H9 (cell line): Measurements from ENCODE around the gene TP73. TPM values are rescaled to one million over a fixed set of nuclear protein-coding genes. Genes with fewer than 3 reads are reported as not detected.
A peak's percentile ranks its signal among the peaks of the same experiment; 100 is the strongest.

Experiments
- DNase-seq: peaks from one replicate; pipeline ENCODE4 v3.0.0-alpha.2; 2017
- H2AFZ ChIP-seq: one replicate; pipeline ENCODE4 v1.6.1; 2013; ENCODE audit warnings: mild to moderate bottlenecking, low read length, control low read depth, moderate library complexity
- H2AK5ac ChIP-seq: 2 replicates; pipeline ENCODE4 v1.6.1; 2013; ENCODE audit warnings: low read length, control low read depth, mixed read lengths; ENCODE audit not compliant: insufficient read length
- H2BK120ac ChIP-seq: one replicate; pipeline ENCODE4 v1.6.1; 2013; ENCODE audit warnings: low read depth, mild to moderate bottlenecking, low read length, control low read depth, inconsistent platforms; ENCODE audit not compliant: poor library complexity, severe bottlenecking
- H2BK12ac ChIP-seq: 2 replicates; pipeline ENCODE4 v1.6.1; 2013; ENCODE audit warnings: low read length, control low read depth, mixed read lengths, low read depth; ENCODE audit not compliant: insufficient read length
- H2BK15ac ChIP-seq: 2 replicates; pipeline ENCODE4 v1.6.1; 2013; ENCODE audit warnings: low read depth, low read length, control low read depth
- H2BK20ac ChIP-seq: one replicate; pipeline ENCODE4 v1.6.1; 2013; ENCODE audit warnings: low read depth, mild to moderate bottlenecking, low read length, control low read depth, inconsistent platforms; ENCODE audit not compliant: poor library complexity, severe bottlenecking
- H2BK5ac ChIP-seq: 2 replicates; pipeline ENCODE4 v1.6.1; 2013; ENCODE audit warnings: low read length, control low read depth, mixed read lengths; ENCODE audit not compliant: insufficient read length
- H3K14ac ChIP-seq: 2 replicates; pipeline ENCODE4 v1.6.1; 2013; ENCODE audit warnings: low read length, control low read depth; ENCODE audit not compliant: insufficient read depth
- H3K18ac ChIP-seq: 2 replicates; pipeline ENCODE4 v1.6.1; 2013; ENCODE audit warnings: low read depth, mild to moderate bottlenecking, mixed read lengths, low read length, control low read depth; ENCODE audit not compliant: insufficient read length
- H3K23ac ChIP-seq: 2 replicates; pipeline ENCODE4 v1.6.1; 2013; ENCODE audit warnings: low read length, control low read depth, mixed read lengths, low read depth; ENCODE audit not compliant: insufficient read length
- H3K23me2 ChIP-seq: 2 replicates; pipeline ENCODE4 v1.6.1; 2013; ENCODE audit warnings: low read depth, mild to moderate bottlenecking, mixed read lengths, low read length, control low read depth; ENCODE audit not compliant: insufficient read length, poor library complexity, severe bottlenecking
- H3K27ac ChIP-seq: 2 replicates; pipeline ENCODE4 v1.5.1; 2013; ENCODE audit warnings: low read length, control low read depth, mixed read lengths, low read depth; ENCODE audit not compliant: insufficient read length
- H3K27me3 ChIP-seq: 2 replicates; pipeline ENCODE4 v1.6.1; 2013; ENCODE audit warnings: low read length, control low read depth, inconsistent platforms; ENCODE audit not compliant: insufficient read depth
- H3K4ac ChIP-seq: 2 replicates; pipeline ENCODE4 v1.6.1; 2013; ENCODE audit warnings: low read depth, mild to moderate bottlenecking, control low read depth, inconsistent platforms, low read length, moderate library complexity
- H3K4me1 ChIP-seq: 2 replicates; pipeline ENCODE4 v1.6.1; 2013; ENCODE audit warnings: low read length, control low read depth, inconsistent platforms; ENCODE audit not compliant: insufficient read depth
- H3K4me2 ChIP-seq: 2 replicates; pipeline ENCODE4 v1.6.1; 2013; ENCODE audit warnings: low read length, control low read depth, mixed read lengths; ENCODE audit not compliant: insufficient read length, insufficient read depth
- H3K56ac ChIP-seq: 2 replicates; pipeline ENCODE4 v1.6.1; 2013; ENCODE audit warnings: low read depth, mild to moderate bottlenecking, mixed read lengths, low read length, control low read depth; ENCODE audit not compliant: insufficient read length
- H3K79me1 ChIP-seq: 2 replicates; pipeline ENCODE4 v1.6.1; 2013; ENCODE audit warnings: low read depth, mild to moderate bottlenecking, moderate library complexity, low read length, control low read depth, inconsistent platforms; ENCODE audit not compliant: insufficient read depth, poor library complexity, severe bottlenecking
- H3K79me2 ChIP-seq: 2 replicates; pipeline ENCODE4 v1.6.1; 2013; ENCODE audit warnings: low read length, control low read depth, inconsistent platforms; ENCODE audit not compliant: insufficient read depth
- H3K9ac ChIP-seq: 2 replicates; pipeline ENCODE4 v1.6.1; 2013; ENCODE audit warnings: low read length, control low read depth, mixed read lengths; ENCODE audit not compliant: insufficient read length; ENCODE audit errors: extremely low read depth
- H3K9me3 ChIP-seq: one replicate; pipeline ENCODE4 v1.6.1; 2013; ENCODE audit warnings: low read depth, low read length, inconsistent platforms; ENCODE audit not compliant: control insufficient read depth
- H3T11ph ChIP-seq: one replicate; pipeline ENCODE4 v1.6.1; 2013; ENCODE audit warnings: mild to moderate bottlenecking, low read length, control low read depth, inconsistent platforms
- H4K20me1 ChIP-seq: one replicate; pipeline ENCODE4 v1.6.1; 2013; ENCODE audit not compliant: control insufficient read depth, insufficient read length, insufficient read depth
- H4K5ac ChIP-seq: 2 replicates; pipeline ENCODE4 v1.6.1; 2013; ENCODE audit warnings: low read depth, mild to moderate bottlenecking, mixed read lengths, low read length, control low read depth; ENCODE audit not compliant: insufficient read length
- H4K8ac ChIP-seq: replicated peaks from 2 replicates; pipeline ENCODE4 v1.6.1; 2013; ENCODE audit warnings: low read length, control low read depth, mixed read lengths, low read depth; ENCODE audit not compliant: insufficient read length
- H4K91ac ChIP-seq: 2 replicates; pipeline ENCODE4 v1.6.1; 2013; ENCODE audit warnings: low read depth, mild to moderate bottlenecking, moderate library complexity, mixed read lengths, low read length, control low read depth; ENCODE audit not compliant: insufficient read length
- H3K27ac Mint-ChIP-seq, 3 experiments: 2 replicates in 2 of 3; 3 replicates in 1 of 3; pipeline ENCODE4 v1.8.0; 2020 to 2021; ENCODE audit warnings: mixed read lengths in 3 of 3, mild to moderate bottlenecking in 1 of 3, moderate library complexity in 1 of 3
- H3K27me3 Mint-ChIP-seq: 2 replicates; pipeline ENCODE4 v1.8.0; 2021; ENCODE audit warnings: low read depth, mild to moderate bottlenecking, moderate library complexity, mixed read lengths
- H3K36me3 Mint-ChIP-seq, 3 experiments: 2 replicates in 2 of 3; 3 replicates in 1 of 3; pipeline ENCODE4 v1.8.0; 2020 to 2021; ENCODE audit warnings: low read depth in 3 of 3, mixed read lengths in 3 of 3; ENCODE audit not compliant: insufficient read depth in 1 of 3
- H3K4me1 Mint-ChIP-seq, 2 experiments: 2 replicates each; pipeline ENCODE4 v1.8.0; 2020; ENCODE audit warnings: mixed read lengths in 2 of 2
- H3K4me3 Mint-ChIP-seq, 2 experiments: 2 replicates in 1 of 2; 3 replicates in 1 of 2; pipeline ENCODE4 v1.8.0; 2020 to 2021; ENCODE audit warnings: mild to moderate bottlenecking in 2 of 2, mixed read lengths in 2 of 2, moderate library complexity in 1 of 2
- H3K9me3 Mint-ChIP-seq, 2 experiments: 2 replicates in 1 of 2; 3 replicates in 1 of 2; pipeline ENCODE4 v1.8.0; 2020; ENCODE audit warnings: mild to moderate bottlenecking in 2 of 2, mixed read lengths in 2 of 2, moderate library complexity in 1 of 2
- CTCF ChIP-seq: fragments of 200-600 bp; sonication (generic); conservative IDR thresholded peaks from 3 replicates; pipeline ENCODE4 v1.8.0; 2021; ENCODE audit warnings: antibody characterized with exemption, mild to moderate bottlenecking
- WGBS: extraction: QIAGEN DNeasy Blood & Tissue Kit; methylation state at CpG from one replicate; pipeline ENCODE4 v1.1.7; 2013; ENCODE audit warnings: missing lambda C conversion rate, low lambda C conversion rate, mixed read lengths; ENCODE audit not compliant: insufficient read length; ENCODE audit errors: extremely low coverage; 5-methylcytosine and 5-hydroxymethylcytosine counted together
- total RNA-seq: library from RNA; stranded (reverse); gene quantifications from 2 replicates; pipeline ENCODE4 v1.2.1, GENCODE V29; 2021

Gene TP73
- total RNA-seq, 1 experiment from 2014 or later: 4.7 TPM

DNA sequence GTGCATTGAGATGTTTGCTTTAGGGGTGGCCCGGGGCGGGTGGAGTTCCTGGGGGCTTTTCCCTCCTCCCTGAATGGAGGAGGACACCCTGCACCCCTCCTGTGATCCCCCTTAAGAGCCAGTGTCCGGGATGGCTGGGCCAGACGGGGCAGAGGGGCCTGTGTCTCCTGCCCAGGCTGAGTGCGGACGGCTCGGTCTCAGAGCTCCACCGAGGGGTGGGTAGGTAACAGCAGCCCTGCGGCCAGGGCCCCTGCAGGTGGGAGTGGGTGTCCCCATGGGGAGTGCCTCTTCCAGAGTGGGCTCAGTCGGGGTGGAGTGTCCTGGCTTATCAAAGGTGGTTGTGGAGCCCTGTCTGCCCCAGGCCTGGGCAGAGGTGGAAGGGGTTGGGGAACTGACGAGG lies 23.1 kb downstream of the TP73 start:
- no CpG with 5 or more reads among the region's 11 CpGs for WGBS
- peaks cover 21% of the 10 kb centered on the region for H3K27me3 Mint-ChIP-seq
- no peak for DNase-seq
- Histone ChIP-seq H3K27me3 (no peaks in the 10 kb centered on the region), H3K14ac (no peak overlapping the region), H3K23me2 (no peaks in the 10 kb centered on the region), H2AK5ac (no peak overlapping the region), H3K23ac (no peak overlapping the region), H4K20me1 (no peaks in the 10 kb centered on the region), H3T11ph (no peak overlapping the region), H3K79me2 (no peaks in the 10 kb centered on the region), H3K4me1 (no peaks in the 10 kb centered on the region), H4K91ac (no peak overlapping the region), H4K5ac (no peak overlapping the region), H2BK5ac (no peak overlapping the region), H3K9ac (no peak overlapping the region), H2BK20ac (no peak overlapping the region), H2BK15ac (no peak overlapping the region), H3K27ac (no peak overlapping the region), H2BK12ac (no peak overlapping the region), H3K4me2 (peak overlapping the region; percentile 11), H4K8ac (no peak overlapping the region), H3K9me3 (no peaks in the 10 kb centered on the region), H3K18ac (no peak overlapping the region), H2BK120ac (no peak overlapping the region), H3K79me1 (no peaks in the 10 kb centered on the region), H3K56ac (no peak overlapping the region), H3K4ac (no peak overlapping the region), H2AFZ (no peak overlapping the region)
- H3K27ac Mint-ChIP-seq: peak overlapping the region in 2 of 3 experiments; percentile 44 to 79; a peak in 3 of 7 replicates
- H3K9me3 Mint-ChIP-seq: no peaks in the 10 kb centered on the region; a peak in 1 of 5 replicates
- H3K4me1 Mint-ChIP-seq: peaks cover 36 to 62% of the 10 kb centered on the region in 2 experiments
- TF ChIP-seq CTCF: no peak
- H3K4me3 Mint-ChIP-seq: peak overlapping the region; percentile 50 to 52
- peaks cover 0 to 8% (median 0%) of the 10 kb centered on the region in 3 experiments; a peak in 2 of 7 replicates for H3K36me3 Mint-ChIP-seq
